A673 (cell line): ENCODE data around the gene PIGS. TPM values are rescaled to one million over a fixed set of nuclear protein-coding genes. Genes with fewer than 3 reads are reported as not detected.

Source experiments
- BruUV-seq: library from RNA; stranded (reverse); fragments of 400-500 nt; replicated peaks from 2 replicates; lab custom pipeline; 2021; lab: Mats Ljungman, UMichigan
- CTCF ChIA-PET: fragments of 300-600 bp; sonication (Branson Sonifier 250); formaldehyde crosslinking; loops from one replicate; lab custom pipeline; 2022; ENCODE audit warnings: antibody characterized with exemption; lab: Charles Lee
- POLR2A ChIA-PET: fragments of 300-600 bp; sonication (Branson Sonifier 250); formaldehyde crosslinking; loops from one replicate; lab custom pipeline; 2022; ENCODE audit warnings: antibody characterized with exemption; ENCODE audit not compliant: low non-redundant PET; lab: Charles Lee
- DNase-seq: peaks from one replicate; pipeline ENCODE4 v3.0.0-alpha.2; 2015; ENCODE audit warnings: low spot score
- H3K27ac ChIP-seq: fragments of 200-600 bp; sonication (generic); 2 replicates; pipeline ENCODE4 v1.5.1; 2016; ENCODE audit warnings: mixed run types, low read depth, mild to moderate bottlenecking, mixed read lengths, antibody characterized with exemption, low read length; ENCODE audit not compliant: poor library complexity, severe bottlenecking
- H3K27me3 ChIP-seq: fragments of 200-600 bp; sonication (generic); replicated peaks from 2 replicates; pipeline ENCODE4 v1.6.1; 2017; ENCODE audit warnings: mixed run types, low read depth, mild to moderate bottlenecking, mixed read lengths, antibody characterized with exemption, low read length; ENCODE audit not compliant: insufficient read depth, poor library complexity
- H3K36me3 ChIP-seq: fragments of 200-600 bp; sonication (generic); 2 replicates; pipeline ENCODE4 v1.6.1; 2016; ENCODE audit warnings: mixed run types, mild to moderate bottlenecking, mixed read lengths, antibody characterized with exemption, low read length; ENCODE audit not compliant: insufficient read depth, poor library complexity, severe bottlenecking
- H3K4me1 ChIP-seq: fragments of 200-600 bp; sonication (generic); 2 replicates; pipeline ENCODE4 v1.6.1; 2017; ENCODE audit warnings: mixed run types, mild to moderate bottlenecking, mixed read lengths, antibody characterized with exemption, low read length; ENCODE audit not compliant: insufficient read depth, poor library complexity, severe bottlenecking
- H3K4me3 ChIP-seq: fragments of 200-600 bp; sonication (generic); 2 replicates; pipeline ENCODE4 v1.5.1; 2016; ENCODE audit warnings: low read depth, mixed run types, mild to moderate bottlenecking, mixed read lengths, low read length; ENCODE audit not compliant: poor library complexity, severe bottlenecking
- H3K9me3 ChIP-seq: fragments of 200-600 bp; sonication (generic); 2 replicates; pipeline ENCODE4 v1.6.1; 2016; ENCODE audit warnings: mixed run types, low read depth, mild to moderate bottlenecking, mixed read lengths, antibody characterized with exemption, low read length; ENCODE audit not compliant: poor library complexity, severe bottlenecking
- EZH2 ChIP-seq: fragments of 200-600 bp; sonication (generic); IDR thresholded peaks from 2 replicates; pipeline ENCODE4 v1.6.1; 2017; ENCODE audit warnings: borderline replicate concordance, low read depth, mild to moderate bottlenecking, mixed read lengths, antibody characterized with exemption, low read length; ENCODE audit not compliant: poor library complexity, severe bottlenecking
- intact Hi-C: fragments of 100-400 bp; cut with micrococcal nuclease; formaldehyde crosslinking; loops from one replicate; pipeline ENCODE4 v1.10.0; 2022; ENCODE audit not compliant: unreplicated experiment
- total RNA-seq: library from RNA; stranded (reverse); gene quantifications from 2 replicates; pipeline ENCODE4 v1.2.3, GENCODE V29; 2021
- TF ChIP-seq, protein P1 (sequence below): fragments of 300-800, 200-600 bp; sonication (generic); conservative IDR thresholded peaks from 2 replicates; pipeline ENCODE4 v1.5.1; 2017; ENCODE audit warnings: low read depth, mild to moderate bottlenecking, antibody characterized with exemption, low read length, moderate library complexity, mixed read lengths

PIGS gene
- total RNA-seq, 1 experiment from 2014 or later: 51.6 TPM

DNA sequence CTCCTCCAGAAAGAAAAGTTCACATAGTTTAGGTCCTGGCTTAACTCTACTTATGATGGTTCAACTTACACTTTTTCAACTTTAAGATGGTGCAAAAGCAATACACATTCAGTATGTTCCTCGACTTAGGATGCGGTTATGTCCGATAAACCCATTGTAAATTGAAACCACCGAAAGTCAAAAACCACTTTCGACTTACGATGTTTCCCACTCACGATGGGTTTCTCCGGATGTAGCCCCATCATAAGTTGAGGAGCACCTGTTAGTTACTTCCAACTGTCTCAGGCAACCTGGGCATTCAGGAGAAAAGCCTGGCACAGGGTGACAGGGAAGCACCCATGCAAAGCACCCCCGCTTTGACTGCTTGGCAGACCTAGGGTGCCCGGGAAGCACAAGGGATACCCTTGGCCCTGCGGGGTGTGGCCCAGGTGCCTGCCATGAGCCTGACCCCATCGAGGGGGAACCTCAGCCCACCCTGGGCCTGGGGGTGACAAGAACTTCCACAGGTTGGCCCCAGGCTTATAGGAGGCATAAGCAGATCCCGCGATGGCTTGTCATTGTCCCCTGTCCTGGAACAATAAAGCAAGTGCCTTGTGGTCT is 32.9 kb downstream of the PIGS start:
- H3K4me3 ChIP-seq: no peak overlapping the region
- no peaks in the 10 kb centered on the region for H3K9me3 ChIP-seq
- no peak for DNase-seq
- no peak for TF ChIP-seq EZH2
- TF ChIP-seq, protein P1, sequence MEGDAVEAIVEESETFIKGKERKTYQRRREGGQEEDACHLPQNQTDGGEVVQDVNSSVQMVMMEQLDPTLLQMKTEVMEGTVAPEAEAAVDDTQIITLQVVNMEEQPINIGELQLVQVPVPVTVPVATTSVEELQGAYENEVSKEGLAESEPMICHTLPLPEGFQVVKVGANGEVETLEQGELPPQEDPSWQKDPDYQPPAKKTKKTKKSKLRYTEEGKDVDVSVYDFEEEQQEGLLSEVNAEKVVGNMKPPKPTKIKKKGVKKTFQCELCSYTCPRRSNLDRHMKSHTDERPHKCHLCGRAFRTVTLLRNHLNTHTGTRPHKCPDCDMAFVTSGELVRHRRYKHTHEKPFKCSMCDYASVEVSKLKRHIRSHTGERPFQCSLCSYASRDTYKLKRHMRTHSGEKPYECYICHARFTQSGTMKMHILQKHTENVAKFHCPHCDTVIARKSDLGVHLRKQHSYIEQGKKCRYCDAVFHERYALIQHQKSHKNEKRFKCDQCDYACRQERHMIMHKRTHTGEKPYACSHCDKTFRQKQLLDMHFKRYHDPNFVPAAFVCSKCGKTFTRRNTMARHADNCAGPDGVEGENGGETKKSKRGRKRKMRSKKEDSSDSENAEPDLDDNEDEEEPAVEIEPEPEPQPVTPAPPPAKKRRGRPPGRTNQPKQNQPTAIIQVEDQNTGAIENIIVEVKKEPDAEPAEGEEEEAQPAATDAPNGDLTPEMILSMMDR: no peak
- H3K4me1 ChIP-seq: no peaks in the 10 kb centered on the region
- CTCF ChIA-PET: no interaction called here
- H3K27me3 ChIP-seq: no peaks in the 10 kb centered on the region
- no peaks in the 10 kb centered on the region for H3K36me3 ChIP-seq
- intact Hi-C loops: no loop called here
- POLR2A ChIA-PET: no interaction called here
- no TSS peak for BruUV-seq
- H3K27ac ChIP-seq: no peak overlapping the region

DNA sequence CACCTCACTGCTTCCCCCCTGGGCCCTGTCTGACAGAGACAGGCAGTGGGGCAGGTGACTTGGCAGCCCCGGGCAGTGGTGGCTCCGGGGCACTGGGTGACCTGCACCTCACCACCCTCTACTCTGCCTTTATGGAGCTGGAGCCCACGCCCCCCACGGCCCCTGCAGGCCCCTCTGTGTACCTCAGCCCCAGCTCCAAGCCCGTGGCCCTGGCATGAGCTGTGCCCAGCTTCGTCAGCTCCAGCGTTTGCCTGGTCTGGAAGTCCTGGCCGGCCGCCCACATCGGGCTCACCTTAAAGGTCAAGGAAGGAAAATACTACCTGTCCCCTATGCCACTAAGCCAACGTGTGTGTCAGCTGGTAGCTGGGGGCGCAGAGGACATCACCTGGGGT is 34.1 kb downstream of the PIGS start:
- no TSS peak for BruUV-seq
- no peak for TF ChIP-seq EZH2
- TF ChIP-seq, protein P1: no peak
- ChIA-PET POLR2A (no interaction called here), CTCF (interaction anchor here (0.7 kb wide), 1 partner anchor 42 kb away, joined by 3 read pairs; no protein-coding TSS in a partner anchor)
- H3K9me3 ChIP-seq: no peaks in the 10 kb centered on the region
- H3K36me3 ChIP-seq: no peaks in the 10 kb centered on the region
- H3K27ac ChIP-seq: no peak overlapping the region
- no peak overlapping the region for H3K4me3 ChIP-seq
- H3K4me1 ChIP-seq: no peaks in the 10 kb centered on the region
- no peak for DNase-seq
- intact Hi-C loops: no loop called here
- no peaks in the 10 kb centered on the region for H3K27me3 ChIP-seq

DNA sequence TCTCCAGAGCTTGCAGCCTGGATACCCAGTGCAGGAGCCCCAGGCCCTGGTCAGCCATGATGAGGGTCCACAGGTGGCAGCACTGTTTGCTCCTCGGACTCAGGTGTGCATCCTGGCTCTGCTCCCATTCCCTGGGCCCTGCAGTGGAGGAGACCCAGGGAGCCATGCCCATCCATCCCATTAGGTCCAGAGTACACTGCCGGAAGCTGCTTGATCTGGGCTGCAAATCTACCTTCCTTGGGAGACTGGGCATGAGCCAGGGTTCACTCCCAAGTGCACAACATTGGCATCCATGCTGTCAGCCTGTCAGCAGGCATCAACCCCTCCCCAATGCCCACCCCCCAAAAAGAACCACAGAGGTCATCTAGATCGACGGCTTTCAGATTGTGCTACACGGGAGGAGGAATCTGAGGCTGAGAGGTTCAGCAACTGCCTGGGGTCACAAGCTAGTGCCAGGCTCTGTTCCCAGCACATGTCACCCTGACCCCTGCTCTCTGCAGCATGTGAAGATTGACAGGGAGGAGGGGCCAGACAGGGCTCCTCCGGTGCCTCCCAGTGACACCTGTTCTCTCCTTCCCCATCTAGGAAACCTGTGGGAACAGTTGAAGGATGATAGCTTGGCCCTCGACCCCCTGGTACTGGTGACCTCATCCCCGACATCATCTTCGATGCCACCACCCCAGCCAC is 34.6 kb downstream of the PIGS start:
- no peak overlapping the region for H3K27ac ChIP-seq
- no peak for DNase-seq
- H3K9me3 ChIP-seq: no peaks in the 10 kb centered on the region
- H3K4me3 ChIP-seq: no peak overlapping the region
- no peak for TF ChIP-seq EZH2
- TF ChIP-seq, protein P1: no peak
- ChIA-PET CTCF (no interaction called here), POLR2A (no interaction called here)
- no peaks in the 10 kb centered on the region for H3K4me1 ChIP-seq
- BruUV-seq: no TSS peak
- no peaks in the 10 kb centered on the region for H3K36me3 ChIP-seq
- intact Hi-C loops: no loop called here
- H3K27me3 ChIP-seq: no peaks in the 10 kb centered on the region
